ENCODE results near the gene SYNCRIP.

GRCh38 chr6:85677234-85677956 lies 34.7 kb upstream of the SYNCRIP start:
- TF ChIP-seq CTCF (IDR thresholded peaks at IDR 0.05 in 2 of 3, conservative IDR thresholded peaks at IDR 0.05 in 1 of 3; ENCODE audit: borderline replicate concordance in 1 of 3, insufficient read depth in 1 of 3, low read depth in 2 of 3, low read length in 2 of 3): no peak; a peak in 1 of 6 replicates
- TF ChIP-seq ZNF274 (IDR thresholded peaks at IDR 0.05; ENCODE audit: low read depth, low read length): no peak
- no peak for TF ChIP-seq EZH2 (IDR thresholded peaks at IDR 0.05)
- TF ChIP-seq ZFX (IDR thresholded peaks at IDR 0.05): no peak
- TF ChIP-seq RAD21 (IDR thresholded peaks at IDR 0.05; ENCODE audit: low read depth): peak; percentile 24; the same call in 1 of the 2 replicates
- TF ChIP-seq POLR2A (IDR thresholded peaks at IDR 0.05; ENCODE audit: borderline replicate concordance, extremely low read depth, insufficient read depth, insufficient read length): no peak
- no peak for TF ChIP-seq TCF7L2 (IDR thresholded peaks at IDR 0.05; ENCODE audit: borderline replicate concordance, extremely low read depth, insufficient read depth, insufficient read length)
- TF ChIP-seq YY1 (IDR thresholded peaks at IDR 0.05; ENCODE audit: extremely low read depth, insufficient replicate concordance, low read depth, low read length): no peak
- TF ChIP-seq SIN3A (IDR thresholded peaks at IDR 0.05; ENCODE audit: low read depth): no peak
- TF ChIP-seq EZH2phosphoT487 (IDR thresholded peaks at IDR 0.05; ENCODE audit: borderline replicate concordance): no peak
- TF ChIP-seq ZBTB33 (IDR thresholded peaks at IDR 0.05; ENCODE audit: extremely low read depth, insufficient replicate concordance, low read length): no peak

All from HCT116 (cell line).